ENCODE measurements around the gene FOXC1. TPM values are rescaled to one million over a fixed set of nuclear protein-coding genes. Genes with fewer than 3 reads are reported as not detected.

Gene FOXC1
- total RNA-seq, 2 donors from 2014 or later: 5.5 to 25.9 TPM

- intact Hi-C loops (cut with DNase I): no loop called here
- DNase-seq (no peak), ATAC-seq (no peak)
Measured at GRCh38 chr6:1581120-1581991, 28.4 kb upstream of the FOXC1 start.

GRCh38 chr6:1584146-1584545 is 25.6 kb upstream of the FOXC1 start:
- no peak for ATAC-seq
- intact Hi-C loops (cut with DNase I): no loop called here
- DNase-seq: no peak

GRCh38 chr6:1584996-1585668 is 24.6 kb upstream of the FOXC1 start:
- ATAC-seq (no peak), DNase-seq (no peak)
- intact Hi-C loops (cut with DNase I): no loop called here

GRCh38 chr6:1585669-1586049 is 24.1 kb upstream of the FOXC1 start:
- ATAC-seq (no peak), DNase-seq (no peak)
- intact Hi-C loops (cut with DNase I): no loop called here

GRCh38 chr6:1586256-1586655 is 23.5 kb upstream of the FOXC1 start:
- DNase-seq (no peak), ATAC-seq (no peak)
- intact Hi-C loops (cut with DNase I): no loop called here

GRCh38 chr6:1586861-1587450 is 22.8 kb upstream of the FOXC1 start:
- intact Hi-C loops (cut with DNase I): no loop called here
- ATAC-seq (no peak), DNase-seq (no peak)

DNA sequence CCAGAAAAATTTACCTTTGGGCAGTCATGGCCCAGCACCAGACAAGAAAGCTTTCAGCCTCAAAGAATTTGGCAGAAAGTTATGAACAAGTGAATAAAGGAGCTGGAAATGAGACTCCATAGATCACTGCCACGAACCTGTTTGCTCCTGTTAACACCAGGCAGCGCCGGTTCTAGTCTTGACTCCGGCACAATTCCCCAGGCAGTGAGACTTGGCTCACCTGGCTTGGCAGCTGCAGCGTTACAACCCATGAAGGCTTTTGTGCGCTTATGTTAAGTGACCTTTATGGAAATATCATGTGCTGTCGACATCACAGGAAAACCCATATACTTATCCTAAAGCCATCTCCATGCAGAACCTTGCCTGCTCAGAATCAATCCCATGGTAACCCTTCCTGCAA is 22.2 kb upstream of the FOXC1 start:
- no peak for DNase-seq
- ATAC-seq: no peak
- intact Hi-C loops (cut with DNase I): no loop called here

DNA sequence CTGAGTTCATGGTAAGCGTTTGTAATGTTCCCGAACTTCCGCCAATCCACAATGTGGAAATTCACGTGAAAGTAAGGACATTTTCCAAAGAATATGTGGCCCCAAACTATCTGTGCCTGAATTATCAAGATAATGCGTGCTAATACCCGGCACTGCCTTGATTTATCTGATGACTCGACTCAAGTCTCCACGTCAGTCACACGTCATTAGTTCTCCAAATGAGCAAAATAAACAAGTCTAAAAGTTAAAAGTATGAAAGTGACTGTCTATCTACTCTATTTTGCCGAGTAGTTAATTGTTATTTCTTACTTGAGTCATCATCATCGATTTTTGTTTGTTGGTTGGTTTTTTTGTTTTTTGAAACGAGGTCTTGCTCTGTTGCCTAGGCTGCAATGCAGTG is 21.7 kb upstream of the FOXC1 start:
- ATAC-seq (no peak), DNase-seq (no peak)
- intact Hi-C loops (cut with DNase I): no loop called here

DNA sequence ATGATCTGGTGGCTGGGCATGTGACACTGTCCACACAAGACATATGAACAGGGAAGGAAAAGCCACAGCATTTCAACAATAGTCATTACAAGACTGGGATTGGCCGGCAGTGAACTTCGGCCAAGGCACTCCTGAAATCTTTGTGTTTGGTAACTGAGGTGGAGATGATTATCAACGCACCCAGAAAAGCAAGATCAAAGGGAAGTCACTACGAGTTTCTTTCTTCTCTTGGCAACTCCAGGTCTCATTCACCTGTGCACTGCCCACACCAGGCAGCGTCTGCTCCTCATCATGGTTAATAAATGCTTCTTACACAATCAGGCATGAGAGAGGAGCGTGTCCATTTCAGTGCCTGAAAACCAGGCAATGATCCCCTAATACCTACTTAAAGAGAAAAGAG is 20.5 kb upstream of the FOXC1 start:
- intact Hi-C loops (cut with DNase I): no loop called here
- DNase-seq: no peak
- no peak for ATAC-seq

- intact Hi-C loops (cut with DNase I): loop anchor here in 1 of 2 donors (10.0 kb wide), 1 partner anchor 1164 kb away; the partner anchor contains the start of gene MYLK4
- no peak for DNase-seq
Measured at GRCh38 chr6:1590580-1590979, 19.1 kb upstream of the FOXC1 start.

GRCh38 chr6:1591243-1591642 is 18.5 kb upstream of the FOXC1 start:
- intact Hi-C loops (cut with DNase I): loop anchor here in 1 of 2 donors (10.0 kb wide), 1 partner anchor 1164 kb away; the partner anchor contains the start of gene MYLK4
- no peak for DNase-seq
- no peak for ATAC-seq

More at GRCh38 chr6:1590580-1590979, 19.1 kb upstream of the FOXC1 start:
- ATAC-seq: no peak

- no peak for DNase-seq
- no peak for ATAC-seq
Measured at GRCh38 chr6:1591926-1592325, 17.8 kb upstream of the FOXC1 start.

DNA sequence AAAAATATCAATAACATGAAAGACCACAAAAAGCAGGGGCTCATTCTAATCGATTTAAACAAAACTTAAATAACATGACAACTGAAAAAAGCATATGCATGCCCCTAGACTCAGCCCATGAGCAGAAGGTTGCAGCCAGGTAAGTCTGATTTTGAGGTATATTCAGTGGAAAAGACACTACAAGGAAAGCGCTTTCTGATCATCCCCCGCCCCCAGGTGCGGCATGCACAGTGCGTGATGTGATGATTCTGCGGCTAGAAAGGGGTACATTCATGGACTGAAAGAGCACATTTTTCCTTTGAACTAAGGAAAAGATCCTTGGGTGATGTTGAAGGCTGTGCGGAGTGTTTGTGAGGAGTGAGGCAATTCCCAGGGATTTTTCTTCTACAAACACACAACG is 16.9 kb upstream of the FOXC1 start:
- intact Hi-C loops (cut with DNase I): loop anchor here in 1 of 2 donors (10.0 kb wide), 1 partner anchor 1162 kb away; the partner anchor contains the start of gene MYLK4
- no peak for DNase-seq

More at GRCh38 chr6:1591926-1592325, 17.8 kb upstream of the FOXC1 start:
- intact Hi-C loops (cut with DNase I): loop anchor here in 1 of 2 donors (10.0 kb wide), 1 partner anchor 1163 kb away; the partner anchor contains the start of gene MYLK4

GRCh38 chr6:1593286-1593957 is 16.3 kb upstream of the FOXC1 start:
- DNase-seq (no peak), ATAC-seq (no peak)
- intact Hi-C loops (cut with DNase I): loop anchor here in 1 of 2 donors (10.0 kb wide), 1 partner anchor 1161 kb away; the partner anchor contains the start of gene MYLK4

More for the DNA sequence above, 16.9 kb upstream of the FOXC1 start:
- no peak for ATAC-seq

GRCh38 chr6:1593958-1594314 is 15.8 kb upstream of the FOXC1 start:
- no peak for ATAC-seq
- intact Hi-C loops (cut with DNase I): loop anchor here in 1 of 2 donors (10.0 kb wide), 1 partner anchor 1161 kb away; the partner anchor contains the start of gene MYLK4
- DNase-seq: no peak

DNA sequence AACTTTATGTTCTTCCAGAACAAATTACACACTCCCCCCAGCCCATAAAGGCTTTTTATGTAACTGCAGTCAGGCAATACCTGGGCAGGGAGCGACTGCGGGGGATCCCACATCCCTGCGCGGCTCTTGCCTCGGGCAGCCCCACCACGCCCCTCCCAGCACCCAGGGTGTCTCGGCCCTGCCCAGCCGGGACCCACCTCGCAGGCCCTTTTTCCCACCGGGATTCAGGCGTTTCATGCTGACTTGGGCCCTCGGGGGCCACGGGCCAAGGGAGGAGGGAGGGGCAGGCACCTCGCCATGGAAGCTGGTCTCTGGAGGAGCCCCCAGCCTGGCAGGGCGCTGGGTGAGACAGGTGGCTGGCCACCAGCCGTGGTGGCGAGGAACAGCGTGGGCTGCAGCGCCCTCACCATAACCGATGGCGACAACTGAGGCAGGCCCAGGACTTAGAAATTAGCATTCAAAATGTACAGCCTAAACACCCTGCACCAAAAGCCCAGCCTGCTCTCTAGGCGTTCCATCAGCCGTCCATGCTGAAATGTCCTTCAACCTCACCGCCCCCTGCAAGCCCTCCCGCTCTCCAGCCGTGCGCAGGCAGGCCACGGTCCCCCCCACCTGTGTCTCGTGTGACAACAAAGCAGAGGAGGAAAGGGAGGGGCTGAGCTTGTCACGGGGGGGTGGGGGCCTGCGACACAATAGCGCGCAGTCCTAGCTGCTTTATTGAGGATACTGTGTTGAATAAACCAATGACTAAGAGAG is 15.1 kb upstream of the FOXC1 start:
- intact Hi-C loops (cut with DNase I): loop anchor here (5.0 to 10.0 kb wide), 2 partner anchors 1153 to 1160 kb away; partner anchors contain the start of gene MYLK4 (in 1 of the 2)
- DNase-seq (no peak), ATAC-seq (no peak)

- ATAC-seq (peak in 1 of 2 donors; percentile 12), DNase-seq (no peak)
- intact Hi-C loops (cut with DNase I): loop anchor here (2.0 to 10.0 kb wide), 3 partner anchors 757 to 1159 kb away; partner anchors contain the start of gene MYLK4 (in 1 of the 2)
Measured at GRCh38 chr6:1595271-1596087, 14.2 kb upstream of the FOXC1 start.
